GM18873 (cell line): ENCODE data around the gene SSTR1.
"Not testable (repeated sequence)": the region's sequence is repeated elsewhere in the genome, so short reads cannot be mapped to it uniquely, and the experiment has no call there.

ENCODE experiments used
- ATAC-seq: cut with Tn5 transposase; IDR thresholded peaks from one replicate; pipeline ENCODE4 v1.9.1; 2021; ENCODE audit warnings: mild to moderate bottlenecking, moderate library complexity, moderate number of reproducible peaks; ENCODE audit not compliant: unreplicated experiment, low FRiP score

SSTR1 gene, protein sequence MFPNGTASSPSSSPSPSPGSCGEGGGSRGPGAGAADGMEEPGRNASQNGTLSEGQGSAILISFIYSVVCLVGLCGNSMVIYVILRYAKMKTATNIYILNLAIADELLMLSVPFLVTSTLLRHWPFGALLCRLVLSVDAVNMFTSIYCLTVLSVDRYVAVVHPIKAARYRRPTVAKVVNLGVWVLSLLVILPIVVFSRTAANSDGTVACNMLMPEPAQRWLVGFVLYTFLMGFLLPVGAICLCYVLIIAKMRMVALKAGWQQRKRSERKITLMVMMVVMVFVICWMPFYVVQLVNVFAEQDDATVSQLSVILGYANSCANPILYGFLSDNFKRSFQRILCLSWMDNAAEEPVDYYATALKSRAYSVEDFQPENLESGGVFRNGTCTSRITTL

DNA sequence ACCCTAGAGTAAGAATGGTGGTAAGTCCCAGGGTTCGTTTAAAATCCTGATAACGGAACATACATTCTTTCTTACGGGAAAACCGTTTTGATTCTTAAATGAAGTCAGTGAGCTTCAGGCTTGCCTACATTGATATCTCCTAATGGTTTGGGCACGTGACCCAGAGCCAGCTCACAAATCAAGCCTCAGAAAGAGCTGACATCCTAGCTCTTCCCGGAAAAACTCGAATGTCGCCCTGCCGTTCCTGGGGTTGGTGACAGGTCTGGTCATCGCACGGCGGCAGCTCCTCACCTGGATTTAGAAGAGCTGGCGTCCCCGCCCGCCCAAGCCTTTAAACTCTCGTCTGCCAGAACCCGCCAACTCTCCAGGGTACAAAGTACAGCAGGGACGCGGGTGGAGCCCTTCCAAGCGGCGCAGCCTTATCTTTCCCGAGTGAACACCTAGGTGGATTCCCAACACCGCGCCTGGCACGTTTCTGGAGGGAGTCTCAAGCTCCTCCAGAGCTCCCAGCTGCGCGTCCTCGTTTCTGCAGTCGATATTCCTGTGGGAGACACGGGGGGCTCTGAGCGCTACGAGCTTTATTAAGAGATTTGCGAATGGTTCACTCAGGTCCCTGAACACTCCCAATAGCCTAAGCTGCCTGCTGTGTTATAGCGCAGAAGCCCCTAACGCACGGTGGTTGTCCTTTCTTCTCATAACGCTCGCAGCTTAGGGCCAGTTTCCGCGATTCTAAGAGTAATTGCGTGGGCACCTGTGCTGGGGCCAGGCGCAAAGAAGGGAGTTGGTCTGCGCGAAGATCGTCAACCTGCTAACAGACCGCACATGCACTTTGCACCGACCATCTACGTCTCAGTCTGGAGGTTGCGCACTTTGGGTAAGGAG, at the start of gene SSTR1:
SSTR1 (plus strand) TSS at position 169 of the 882 bp plus-strand sequence. CDS start 1,486 bp downstream, outside the sequence.
- no peak for ATAC-seq

DNA sequence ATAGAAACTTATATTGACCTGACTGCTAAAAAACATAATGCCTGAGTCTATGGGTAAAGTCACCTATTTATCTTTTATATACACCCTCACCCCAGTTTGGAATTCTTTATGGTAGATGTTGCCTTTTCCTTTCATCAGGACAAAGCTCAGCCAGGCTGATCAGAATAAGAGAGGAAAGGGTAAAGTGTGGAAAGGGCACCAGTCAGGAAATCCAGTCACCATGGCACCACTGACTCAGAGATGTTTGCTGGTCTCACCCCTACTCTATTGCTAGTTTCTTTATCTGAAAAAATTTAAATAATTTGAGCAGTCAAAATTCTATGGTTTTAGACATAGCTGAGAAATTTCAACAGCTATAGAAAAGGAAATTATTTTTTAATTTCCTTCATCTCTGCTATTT, 49.2 kb upstream of the SSTR1 start:
- ATAC-seq: no peak

DNA sequence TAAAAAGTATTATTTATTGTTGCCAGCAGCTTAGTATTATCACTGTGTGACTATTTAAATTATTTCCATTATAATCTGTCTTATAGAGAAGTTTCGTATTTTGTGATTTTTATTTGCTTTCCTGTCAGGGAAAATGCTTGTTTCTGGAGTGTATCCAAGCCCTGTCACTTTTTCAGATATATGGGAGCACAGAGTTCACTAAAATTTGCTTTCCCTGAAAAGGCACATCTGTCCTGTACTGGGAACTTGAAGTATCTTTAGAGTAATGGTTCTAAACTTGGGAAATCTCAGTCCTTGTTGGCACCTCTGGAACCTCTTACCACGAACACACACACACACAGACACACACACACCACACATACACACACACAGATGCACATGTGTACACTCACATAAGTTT, 39.3 kb upstream of the SSTR1 start:
- ATAC-seq: no peak

DNA sequence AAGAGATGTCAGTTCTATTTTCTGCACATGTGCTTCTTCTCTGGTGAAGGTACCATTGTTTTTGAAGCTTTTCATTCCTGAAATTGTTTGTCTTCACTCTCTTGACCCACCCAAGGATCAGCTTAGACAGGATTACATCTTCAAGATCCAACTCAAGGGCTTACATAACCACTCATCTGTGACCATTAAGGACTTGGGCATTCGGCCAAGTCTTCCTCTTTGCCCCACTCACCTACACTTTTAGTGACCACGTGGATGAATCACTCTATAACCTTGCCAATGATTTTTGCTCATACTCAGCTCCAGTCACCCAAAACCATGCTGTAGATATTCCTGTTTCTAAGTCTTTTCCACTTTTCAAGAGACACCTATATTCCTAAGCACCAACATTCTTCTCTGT, 36.5 kb upstream of the SSTR1 start:
- no peak for ATAC-seq

DNA sequence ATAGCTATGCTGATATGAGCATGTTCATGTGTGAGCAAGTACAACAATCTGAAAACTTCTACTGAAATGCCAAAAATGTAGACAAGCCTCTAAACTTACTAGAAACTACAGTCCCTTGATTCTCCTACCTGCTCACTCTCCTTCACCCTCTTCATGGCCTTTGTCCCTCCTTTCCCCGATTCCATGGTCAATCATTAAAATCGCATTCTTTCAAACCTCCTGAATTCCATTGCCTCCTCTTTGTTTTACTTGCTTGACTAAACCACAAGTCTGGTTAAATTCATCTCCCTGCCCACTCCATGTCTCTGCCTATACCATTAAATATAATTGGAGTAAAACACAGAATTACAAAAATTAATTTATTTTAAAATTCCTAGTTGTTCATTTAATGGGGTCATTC, 33.0 kb upstream of the SSTR1 start:
- ATAC-seq: no peak

DNA sequence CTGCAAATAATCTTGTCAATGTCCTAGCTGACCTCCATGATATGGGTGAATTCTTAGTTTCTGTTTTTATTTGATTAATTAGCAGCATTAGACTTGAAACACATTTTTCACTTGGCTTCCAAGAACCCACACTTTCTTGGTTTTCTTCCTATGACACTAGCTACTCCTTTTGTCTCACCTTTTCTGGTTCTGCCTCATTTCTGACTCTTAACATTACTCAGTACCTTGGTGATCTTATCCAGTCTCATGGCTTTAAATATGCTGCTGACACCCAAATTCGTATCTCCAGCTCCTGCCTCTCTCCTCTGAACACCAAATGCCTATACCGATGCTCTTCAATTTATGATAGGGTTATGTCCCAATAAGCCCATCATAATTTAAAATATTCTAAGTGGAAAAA, 32.0 kb upstream of the SSTR1 start:
- ATAC-seq: no peak

DNA sequence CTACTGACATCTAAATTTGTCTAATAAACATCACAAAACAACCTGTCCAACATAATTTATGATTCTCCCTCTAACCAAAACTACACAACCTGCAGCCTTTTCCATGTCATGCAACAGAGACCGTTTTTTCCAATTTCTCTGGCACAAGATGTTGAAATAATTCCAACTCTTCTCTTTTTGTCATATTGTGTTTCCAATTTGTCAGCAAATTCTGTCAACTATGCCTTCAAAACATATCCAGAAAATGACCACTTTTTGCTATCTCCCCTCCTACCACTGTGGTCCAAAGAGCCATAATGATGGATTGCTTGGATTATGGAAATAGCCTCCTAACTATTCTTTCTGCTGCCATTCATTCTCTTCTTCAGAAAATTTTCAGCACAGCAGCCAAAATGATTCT, 31.3 kb upstream of the SSTR1 start:
- ATAC-seq: no peak

DNA sequence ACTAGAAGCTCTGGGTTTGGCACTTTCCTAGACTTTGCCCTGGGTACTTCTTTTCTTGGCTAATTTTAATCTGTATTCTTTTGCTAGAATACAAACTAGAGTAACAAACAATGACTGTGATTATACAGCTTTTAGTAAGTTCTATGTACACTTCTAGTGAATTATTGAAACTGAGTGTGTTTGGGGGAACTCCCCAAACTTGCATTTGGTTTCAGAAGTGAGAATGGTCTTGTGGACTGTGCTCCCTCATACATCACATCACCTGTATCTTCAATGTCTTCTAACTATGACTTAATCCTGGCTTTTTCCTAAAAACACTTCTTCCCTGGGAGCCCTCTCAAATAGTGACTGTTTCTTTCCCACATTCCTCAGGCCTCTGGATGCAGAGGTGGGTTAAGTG, 23.6 kb upstream of the SSTR1 start:
- ATAC-seq: no peak

DNA sequence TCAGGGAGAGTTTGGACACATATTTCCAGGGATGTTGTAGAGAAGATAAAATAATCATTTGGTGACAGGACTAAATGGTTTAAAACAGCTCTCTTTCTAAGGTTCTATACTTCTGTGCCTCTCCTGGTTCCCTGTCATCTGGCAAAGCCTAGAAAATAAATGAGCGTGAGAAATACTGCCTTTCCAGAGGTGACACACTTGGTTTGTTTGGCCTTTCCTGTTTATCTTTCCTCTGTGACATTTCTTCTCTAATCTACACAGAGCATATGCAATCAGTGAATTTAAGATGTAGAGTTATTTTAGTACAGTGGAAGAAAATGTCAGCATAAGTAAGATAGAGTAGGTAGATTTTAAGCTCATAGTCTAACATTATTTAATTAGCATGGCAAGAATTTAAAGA, 22.0 kb upstream of the SSTR1 start:
- ATAC-seq: no peak

DNA sequence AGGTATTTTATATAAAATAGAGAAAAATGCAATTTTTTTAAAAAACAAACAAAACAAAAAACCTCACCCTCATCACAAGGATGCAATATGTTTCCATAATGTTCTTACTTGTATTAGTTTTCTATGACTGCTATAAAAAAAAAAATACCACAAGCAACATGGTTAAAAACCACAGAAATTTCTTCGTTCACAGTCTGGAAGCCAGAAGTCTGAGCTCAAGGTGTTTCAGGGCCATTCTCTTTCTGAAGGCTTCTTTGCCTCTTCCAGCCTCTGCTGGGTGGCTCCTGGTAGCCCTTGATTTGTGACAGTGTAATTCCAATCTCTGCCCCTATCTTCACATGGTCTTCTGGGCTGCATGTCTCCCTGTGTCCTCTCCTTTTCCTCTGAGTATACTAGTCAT, 21.5 kb upstream of the SSTR1 start:
- ATAC-seq: no peak

DNA sequence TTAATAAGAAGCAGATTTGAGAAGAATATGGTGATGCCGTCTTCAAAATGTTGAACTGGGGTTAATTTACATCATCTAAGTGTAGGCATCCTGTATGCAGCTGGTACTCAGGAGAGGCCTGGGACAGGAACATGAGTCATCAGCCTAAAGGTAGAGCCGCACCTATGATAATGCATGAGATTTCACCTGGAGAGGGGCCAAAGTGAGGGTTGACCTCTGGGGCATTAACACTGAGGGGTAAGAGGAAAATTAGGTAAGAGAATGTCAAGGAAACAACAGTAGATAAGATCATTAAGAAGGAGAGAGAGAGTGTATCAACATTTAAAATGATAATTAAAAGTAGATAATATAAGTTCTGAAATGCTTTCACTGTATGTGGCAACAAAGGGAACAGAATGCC, 20.2 kb upstream of the SSTR1 start:
- ATAC-seq: no peak

DNA sequence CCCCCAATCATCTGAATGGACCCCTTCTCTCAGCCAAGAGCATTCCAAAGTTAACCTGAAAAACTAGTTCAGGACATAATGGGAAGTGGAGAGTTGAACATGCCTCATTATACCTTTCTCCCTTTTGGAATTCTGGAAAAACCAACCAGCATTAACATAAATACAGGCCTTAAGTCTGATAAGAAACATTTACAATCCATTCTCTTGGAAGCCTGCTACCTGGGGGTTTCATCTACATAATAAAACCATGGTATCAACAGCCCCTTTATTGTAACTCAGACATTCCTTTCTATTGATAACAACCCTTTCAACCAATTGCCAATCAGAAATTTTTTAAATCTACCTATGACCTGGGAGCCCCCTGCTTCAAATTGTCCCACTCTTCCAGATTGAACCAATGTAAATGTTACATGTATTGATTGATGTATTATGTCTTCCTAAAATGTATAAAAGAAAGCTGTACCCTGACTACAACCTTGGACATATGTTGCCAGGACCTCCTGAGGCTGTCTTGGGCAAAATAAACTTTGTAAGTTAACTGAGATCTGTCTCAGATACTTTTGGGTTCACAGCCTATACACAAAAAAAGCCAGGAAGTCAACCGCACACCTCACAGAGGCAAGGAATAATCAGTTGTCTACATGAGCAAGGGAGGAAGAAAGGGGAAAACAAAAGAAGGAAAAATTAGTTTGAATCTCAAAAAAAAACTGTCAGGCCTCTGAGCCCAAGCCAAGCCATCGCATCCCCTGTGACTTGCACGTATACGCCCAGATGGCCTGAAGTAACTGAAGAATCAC, 17.6 kb upstream of the SSTR1 start:
- ATAC-seq: no peak

DNA sequence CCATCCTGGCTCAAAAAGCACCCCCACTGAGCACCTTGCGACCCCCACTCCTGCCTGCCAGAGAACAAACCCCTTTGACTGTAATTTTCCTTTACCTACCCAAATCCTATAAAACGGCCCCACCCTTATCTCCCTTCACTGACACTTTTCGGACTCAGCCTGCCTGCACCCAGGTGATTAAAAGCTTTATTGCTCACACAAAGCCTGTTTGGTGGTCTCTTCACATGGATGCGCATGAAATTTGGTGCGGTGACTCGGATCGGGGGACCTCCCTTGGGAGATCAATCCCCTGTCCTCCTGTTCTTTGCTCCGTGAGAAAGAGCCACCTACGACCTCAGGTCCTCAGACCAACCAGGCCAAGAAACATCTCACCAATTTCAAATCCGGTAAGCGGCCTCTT, 16.9 kb upstream of the SSTR1 start:
- ATAC-seq: not testable (repeated sequence)

DNA sequence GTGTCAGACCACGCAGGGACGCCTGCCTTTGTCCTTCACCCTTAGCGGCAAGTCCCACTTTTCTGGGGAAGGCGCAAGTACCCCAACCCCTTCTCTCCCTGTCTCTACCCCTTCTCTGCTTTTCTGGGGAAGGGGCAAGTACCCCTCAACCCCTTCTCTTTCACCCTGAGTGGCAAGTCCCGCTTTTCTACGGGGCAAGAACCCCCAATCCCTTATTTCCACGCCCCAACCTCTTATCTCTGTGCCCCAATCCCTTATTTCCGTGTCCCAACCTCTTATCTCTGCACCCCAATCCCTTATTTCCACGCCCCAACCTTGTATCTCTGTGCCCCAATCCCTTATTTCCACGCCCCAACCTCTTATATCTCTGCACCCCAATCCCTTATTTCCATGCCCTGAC, 16.2 kb upstream of the SSTR1 start:
- ATAC-seq: not testable (repeated sequence)

DNA sequence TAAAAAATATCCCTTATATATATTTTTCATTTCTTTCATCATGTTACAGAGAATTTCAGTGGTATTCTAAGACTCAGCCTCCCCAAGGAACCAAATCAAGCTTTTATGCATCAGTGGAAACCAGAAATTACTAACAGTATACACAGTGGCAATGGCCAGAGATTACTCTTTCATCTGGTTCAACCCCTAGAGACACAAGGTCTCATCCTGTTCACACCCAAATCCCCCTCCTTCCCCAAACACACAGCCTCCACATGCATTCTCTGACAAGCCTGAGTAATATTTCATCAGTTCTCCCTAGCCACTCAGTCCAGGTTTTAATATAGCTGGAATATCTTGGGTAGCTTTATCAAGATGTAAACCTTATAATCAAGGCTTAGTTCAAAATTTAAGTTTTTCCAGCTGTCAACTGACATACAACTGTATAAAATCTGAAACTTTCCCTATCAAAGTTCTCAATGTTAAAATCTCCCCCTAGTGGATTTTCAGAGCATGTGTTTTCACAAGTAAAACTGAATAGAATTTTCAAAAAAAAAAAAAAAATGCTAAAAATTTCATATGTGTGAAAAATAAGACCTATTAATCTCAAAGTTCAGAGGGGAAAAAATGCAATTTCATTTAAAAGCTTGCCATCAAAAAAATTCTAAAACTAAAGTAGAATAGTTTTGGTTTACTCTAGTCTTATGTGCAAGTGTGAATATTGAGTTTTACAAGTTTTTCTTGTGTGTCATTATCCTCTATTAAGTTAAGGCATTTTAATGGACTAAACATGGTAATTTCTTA, 10.5 kb upstream of the SSTR1 start:
- no peak for ATAC-seq

DNA sequence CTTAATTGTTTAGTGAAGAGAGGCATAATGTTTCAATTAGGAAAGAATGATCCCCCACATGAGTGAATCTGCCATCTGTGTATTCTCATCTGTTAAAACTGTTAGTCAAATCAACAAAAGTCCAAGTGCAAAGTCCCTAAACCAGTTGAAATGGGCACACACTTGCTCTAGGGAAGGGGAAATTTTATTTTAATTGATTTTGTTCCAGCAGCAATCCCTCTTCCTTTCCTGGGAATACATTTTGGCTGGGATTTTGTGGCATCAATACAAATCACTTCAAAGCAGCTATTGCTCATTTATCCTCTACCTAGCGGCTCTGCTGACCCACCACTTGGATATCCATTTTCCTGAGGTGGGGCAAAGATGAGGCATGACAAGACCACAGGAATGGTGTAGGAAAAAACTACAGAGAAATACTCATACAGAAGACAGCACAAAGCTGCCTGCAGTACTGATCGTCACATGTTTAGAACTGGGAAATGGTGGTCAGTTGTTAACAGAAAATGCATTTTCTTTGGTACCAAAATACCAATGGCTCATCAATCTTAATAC, 9.8 kb upstream of the SSTR1 start:
- no peak for ATAC-seq

DNA sequence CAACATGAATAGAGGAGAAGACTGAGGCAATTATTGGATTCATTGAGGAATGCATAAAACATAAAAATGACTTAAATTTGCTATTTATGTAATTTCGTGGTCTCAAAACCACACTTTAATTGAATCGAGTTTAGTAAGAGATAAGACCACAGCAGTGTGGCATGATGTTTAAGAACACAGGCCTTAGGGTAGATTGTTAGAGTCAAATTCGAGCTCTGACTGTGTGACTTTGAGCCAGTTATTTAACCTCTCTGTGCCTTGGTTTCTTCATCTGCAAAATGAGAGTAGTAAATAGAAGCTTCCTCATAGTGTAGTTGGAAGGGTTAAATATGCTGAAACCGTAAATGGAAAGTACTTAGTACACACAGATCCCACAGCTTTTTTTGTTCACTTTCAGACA, 9.3 kb upstream of the SSTR1 start:
- ATAC-seq: no peak

DNA sequence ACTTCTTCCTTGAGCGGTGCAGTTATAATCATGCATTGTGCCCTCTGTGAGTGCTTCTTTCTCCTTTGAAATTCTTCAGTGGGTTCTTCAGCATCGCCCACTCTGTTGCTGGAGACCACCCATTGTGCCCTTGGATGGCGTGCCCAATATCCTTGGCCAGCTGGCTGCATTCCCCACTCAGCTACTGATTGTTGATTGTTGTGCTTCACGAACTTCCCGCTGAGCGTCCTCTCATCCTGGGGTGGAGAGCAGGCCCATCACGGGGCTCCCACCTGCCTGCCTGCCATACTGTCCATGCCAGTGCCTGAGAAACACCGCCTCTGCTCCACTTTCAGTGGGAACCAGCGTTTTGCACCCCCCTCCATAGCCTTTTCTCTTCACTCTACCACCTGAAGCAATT, 8.6 kb upstream of the SSTR1 start:
- ATAC-seq: no peak

DNA sequence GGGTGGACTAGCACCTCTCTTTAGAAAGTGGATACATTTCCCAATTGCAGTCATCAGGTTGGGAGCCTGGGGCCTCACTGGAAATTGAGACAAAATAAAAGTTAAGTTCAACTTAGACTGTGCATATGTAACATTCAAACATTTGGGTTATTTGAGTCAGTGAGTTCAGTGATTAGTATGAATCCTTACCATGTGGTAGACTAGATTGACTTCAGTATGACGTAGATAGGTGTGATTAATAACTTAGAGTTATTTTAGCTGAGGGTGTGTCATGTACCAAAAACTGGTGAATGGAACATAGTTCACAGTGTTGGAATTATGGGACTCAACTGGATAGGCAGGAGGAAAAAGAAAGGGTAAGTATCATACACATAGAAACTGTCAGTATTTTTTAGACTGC, 8.0 kb upstream of the SSTR1 start:
- no peak for ATAC-seq
